VCaP (cell line): ENCODE measurements around the gene DEFB129.

ENCODE experiments used
- H3K27ac ChIP-seq: fragments of 450-650 bp; 2 replicates; pipeline ENCODE4 v1.5.1; 2017
- CTCF ChIP-seq: fragments of 450-650 bp; conservative IDR thresholded peaks from 2 replicates; pipeline ENCODE4 v1.5.1; 2017; ENCODE audit warnings: mild to moderate bottlenecking, moderate library complexity

Gene DEFB129

GRCh38 chr20:278181-278580 is 51.1 kb downstream of the DEFB129 start:
- no peak overlapping the region for H3K27ac ChIP-seq
- no peak for TF ChIP-seq CTCF

GRCh38 chr20:278607-279571 is 51.8 kb downstream of the DEFB129 start:
- no peak overlapping the region for H3K27ac ChIP-seq
- TF ChIP-seq CTCF: no peak
